Caco-2 (cell line): ENCODE data around the gene BYSL. TPM values are rescaled to one million over a fixed set of nuclear protein-coding genes. Genes with fewer than 3 reads are reported as not detected.

ENCODE experiments used
- BruUV-seq: library from RNA; stranded (reverse); fragments of 400-500 nt; replicated peaks from 2 replicates; lab custom pipeline; 2021; lab: Mats Ljungman, UMichigan
- CTCF ChIA-PET: fragments of 300-600 bp; sonication (Branson Sonifier 250); formaldehyde crosslinking; loops from one replicate; lab custom pipeline; 2022; ENCODE audit warnings: antibody characterized with exemption; lab: Charles Lee
- POLR2A ChIA-PET: fragments of 300-600 bp; sonication (Branson Sonifier 250); formaldehyde crosslinking; loops from one replicate; lab custom pipeline; 2022; ENCODE audit warnings: antibody characterized with exemption; lab: Charles Lee
- DNase-seq, 2 experiments: peaks; one replicate each; pipeline versions ENCODE4 v3.0.0 to v3.0.0-alpha.2; 2020 to 2022
- H3K27me3 ChIP-seq: replicated peaks from 2 replicates; pipeline ENCODE4 v1.6.0; 2011; ENCODE audit warnings: low read length; ENCODE audit not compliant: control insufficient read depth, insufficient read depth
- H3K36me3 ChIP-seq: 2 replicates; pipeline ENCODE4 v1.5.1; 2011; ENCODE audit warnings: low read length; ENCODE audit not compliant: control insufficient read depth, insufficient read depth
- H3K4me1 ChIP-seq: fragments of 250-450 bp; sonication (Bioruptor Pico); 2 replicates; pipeline ENCODE4 v1.5.1; 2020; ENCODE audit warnings: mild to moderate bottlenecking
- H3K4me3 ChIP-seq: 2 replicates; pipeline ENCODE4 v1.5.1; 2011; ENCODE audit warnings: low read depth, mild to moderate bottlenecking, control low read depth, low read length
- H3K9me3 ChIP-seq: fragments of 250-450 bp; sonication (Bioruptor Pico); 2 replicates; pipeline ENCODE4 v1.5.1; 2020; ENCODE audit warnings: mild to moderate bottlenecking, moderate library complexity
- H3K27ac Mint-ChIP-seq: one replicate; pipeline ENCODE4 v1.8.0; 2022; ENCODE audit warnings: mixed read lengths; ENCODE audit not compliant: unreplicated experiment
- H3K27me3 Mint-ChIP-seq: one replicate; pipeline ENCODE4 v1.8.0; 2022; ENCODE audit warnings: mixed read lengths; ENCODE audit not compliant: insufficient read depth, unreplicated experiment
- H3K36me3 Mint-ChIP-seq: one replicate; pipeline ENCODE4 v1.8.0; 2022; ENCODE audit warnings: mild to moderate bottlenecking, mixed read lengths; ENCODE audit not compliant: insufficient read depth, unreplicated experiment
- H3K4me1 Mint-ChIP-seq: one replicate; pipeline ENCODE4 v1.8.0; 2022; ENCODE audit warnings: low read depth, mixed read lengths; ENCODE audit not compliant: unreplicated experiment
- H3K4me3 Mint-ChIP-seq: one replicate; pipeline ENCODE4 v1.8.0; 2022; ENCODE audit warnings: mild to moderate bottlenecking, moderate library complexity, mixed read lengths; ENCODE audit not compliant: unreplicated experiment
- H3K9me3 Mint-ChIP-seq: one replicate; pipeline ENCODE4 v1.8.0; 2022; ENCODE audit warnings: mixed read lengths; ENCODE audit not compliant: unreplicated experiment
- CTCF ChIP-seq, 2 experiments: fragments of 200-600 bp in 1 of 2; IDR thresholded peaks; 1 replicate in 1 of 2; 2 replicates in 1 of 2; pipeline versions ENCODE4 v1.5.1 to v1.8.0; 2011 to 2022; ENCODE audit warnings: antibody characterized with exemption in 1 of 2, control low read depth in 1 of 2, inconsistent platforms in 1 of 2, low read depth in 1 of 2, low read length in 1 of 2, mild to moderate bottlenecking in 1 of 2, moderate library complexity in 1 of 2; ENCODE audit not compliant: insufficient read depth in 1 of 2, severe bottlenecking in 1 of 2, unreplicated experiment in 1 of 2
- intact Hi-C: fragments of 100-400 bp; cut with micrococcal nuclease; formaldehyde crosslinking; loops from one replicate; pipeline ENCODE4 v1.10.0; 2022; ENCODE audit not compliant: unreplicated experiment
- total RNA-seq: library from RNA; stranded (reverse); gene quantifications from 2 replicates; pipeline ENCODE4 v1.2.3, GENCODE V29; 2022

BYSL gene
- total RNA-seq, 1 experiment from 2014 or later: 45.9 TPM

GRCh38 chr6:41892921-41893564, 28.3 kb upstream of the BYSL start:
- CTCF ChIA-PET: interaction anchor here (1.1 kb wide), 1 partner anchor 28 kb away, joined by 3 read pairs; the partner anchor contains the start of genes BYSL and MED20
- H3K4me3 Mint-ChIP-seq: no peak overlapping the region

GRCh38 chr6:41894366-41895299, 26.7 kb upstream of the BYSL start:
- Mint-ChIP-seq H3K4me1 (peaks cover 7% of the 10 kb centered on the region), H3K36me3 (no peaks in the 10 kb centered on the region), H3K9me3 (no peaks in the 10 kb centered on the region), H3K27me3 (no peaks in the 10 kb centered on the region), H3K27ac (no peak overlapping the region), H3K4me3 (no peak overlapping the region)
- no TSS peak for BruUV-seq
- H3K27me3 ChIP-seq: no peaks in the 10 kb centered on the region
- H3K4me3 ChIP-seq: peak overlapping the region; percentile 52
- TF ChIP-seq CTCF (IDR thresholded peaks at IDR 0.05; ENCODE audit: insufficient read depth in 1 of 2, low read depth in 1 of 2, low read length in 1 of 2, severe bottlenecking in 1 of 2, unreplicated experiment in 1 of 2): no peak
- peak in 1 of 2 experiments; percentile 5 for DNase-seq
- ChIA-PET CTCF (interaction anchor here (0.5 to 3.0 kb wide), 9 partner anchors 12 to 155 kb away, joined by 3 to 23 read pairs (median 4); partner anchors contain the start of genes BYSL, MED20 and TOMM6), POLR2A (interaction anchor here (0.6 to 1.9 kb wide), 4 partner anchors 7 to 248 kb away, joined by 3 to 17 read pairs (median 10); partner anchors contain the start of genes BYSL, C6orf132 and MED20)
- H3K36me3 ChIP-seq: no peaks in the 10 kb centered on the region
- no peaks in the 10 kb centered on the region for H3K9me3 ChIP-seq
- H3K4me1 ChIP-seq: peaks cover 22% of the 10 kb centered on the region
- intact Hi-C loops: loop anchor here (1.0 kb wide), 3 partner anchors 12 to 48 kb away; partner anchors contain the start of genes BYSL and MED20

More at GRCh38 chr6:41892921-41893564, 28.3 kb upstream of the BYSL start:
- peaks cover 7% of the 10 kb centered on the region for H3K4me1 Mint-ChIP-seq
- H3K4me3 ChIP-seq: no peak overlapping the region
- no peaks in the 10 kb centered on the region for H3K36me3 Mint-ChIP-seq
- DNase-seq: no peak
- no TSS peak for BruUV-seq
- intact Hi-C loops: no loop called here
- POLR2A ChIA-PET: interaction anchor here (0.7 kb wide), 1 partner anchor 13 kb away, joined by 3 read pairs; no protein-coding TSS in a partner anchor
- no peak overlapping the region for H3K27ac Mint-ChIP-seq
- H3K9me3 Mint-ChIP-seq: no peaks in the 10 kb centered on the region
- no peaks in the 10 kb centered on the region for H3K36me3 ChIP-seq
- TF ChIP-seq CTCF (IDR thresholded peaks at IDR 0.05; ENCODE audit: insufficient read depth in 1 of 2, low read depth in 1 of 2, low read length in 1 of 2, severe bottlenecking in 1 of 2, unreplicated experiment in 1 of 2): no peak
- no peaks in the 10 kb centered on the region for H3K9me3 ChIP-seq
- no peaks in the 10 kb centered on the region for H3K27me3 ChIP-seq
- H3K4me1 ChIP-seq: peaks cover 22% of the 10 kb centered on the region
- no peaks in the 10 kb centered on the region for H3K27me3 Mint-ChIP-seq
